ENCODE measurements around the gene SHC3. TPM values are rescaled to one million over a fixed set of nuclear protein-coding genes. Genes with fewer than 3 reads are reported as not detected.

SHC3 gene
- total RNA-seq, 4 donors from 2014 or later, result 1.1 to 11.4 (median 3.4) TPM

DNA sequence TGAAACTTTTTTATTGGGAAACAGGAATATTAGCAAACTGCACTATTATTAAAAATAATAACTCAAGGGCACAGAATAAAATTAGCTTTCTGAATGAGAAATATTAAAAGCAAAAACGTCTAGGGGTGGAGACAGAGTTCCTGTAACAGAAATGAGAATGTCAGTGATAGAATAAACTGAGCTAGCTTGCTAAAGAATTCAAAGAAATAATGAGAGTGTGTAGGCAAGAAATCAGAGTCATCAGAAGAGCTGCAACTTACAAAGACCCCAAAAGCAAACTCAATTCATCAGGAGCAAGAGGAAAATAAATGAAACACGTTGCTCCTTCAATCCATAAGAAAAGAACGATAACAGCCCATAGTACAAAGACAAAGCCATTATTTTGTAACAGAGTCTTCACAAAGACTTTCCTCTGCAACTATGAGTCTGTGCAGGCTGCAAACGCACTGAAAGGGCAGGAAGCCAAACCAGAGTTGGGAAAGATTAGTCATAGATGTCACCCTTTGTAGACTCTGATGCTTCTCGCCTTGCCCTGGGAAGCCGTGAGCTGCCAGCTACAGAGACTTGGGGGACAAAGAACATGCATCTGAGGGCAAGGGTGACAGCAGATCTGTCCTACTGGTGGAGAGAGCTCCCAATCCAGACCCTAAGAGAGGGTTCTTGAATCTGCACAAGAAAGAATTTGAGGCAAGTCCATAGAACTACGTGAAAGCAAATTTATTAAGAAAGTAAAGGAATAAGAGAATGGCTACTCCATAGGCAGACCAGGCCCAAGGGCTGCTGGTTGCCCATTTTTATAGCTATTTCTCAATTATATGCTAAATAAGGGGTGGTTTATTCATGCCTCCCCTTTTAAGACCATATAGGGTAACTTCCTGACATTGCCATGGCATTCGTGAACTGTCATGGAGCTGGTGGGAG is 40.8 kb downstream of the SHC3 start:
- no peak overlapping the region for H3K4me3 ChIP-seq
- peaks cover 0 to 6% (median 0%) of the 10 kb centered on the region in 4 donors for H3K9me3 ChIP-seq
- no peaks in the 10 kb centered on the region for H3K36me3 ChIP-seq
- TF ChIP-seq EP300 (IDR thresholded peaks at IDR 0.05) (peak in 1 of 2 donors; percentile 71), POLR2A (IDR thresholded peaks at IDR 0.05) (no peak)
- TF ChIP-seq, protein P1, sequence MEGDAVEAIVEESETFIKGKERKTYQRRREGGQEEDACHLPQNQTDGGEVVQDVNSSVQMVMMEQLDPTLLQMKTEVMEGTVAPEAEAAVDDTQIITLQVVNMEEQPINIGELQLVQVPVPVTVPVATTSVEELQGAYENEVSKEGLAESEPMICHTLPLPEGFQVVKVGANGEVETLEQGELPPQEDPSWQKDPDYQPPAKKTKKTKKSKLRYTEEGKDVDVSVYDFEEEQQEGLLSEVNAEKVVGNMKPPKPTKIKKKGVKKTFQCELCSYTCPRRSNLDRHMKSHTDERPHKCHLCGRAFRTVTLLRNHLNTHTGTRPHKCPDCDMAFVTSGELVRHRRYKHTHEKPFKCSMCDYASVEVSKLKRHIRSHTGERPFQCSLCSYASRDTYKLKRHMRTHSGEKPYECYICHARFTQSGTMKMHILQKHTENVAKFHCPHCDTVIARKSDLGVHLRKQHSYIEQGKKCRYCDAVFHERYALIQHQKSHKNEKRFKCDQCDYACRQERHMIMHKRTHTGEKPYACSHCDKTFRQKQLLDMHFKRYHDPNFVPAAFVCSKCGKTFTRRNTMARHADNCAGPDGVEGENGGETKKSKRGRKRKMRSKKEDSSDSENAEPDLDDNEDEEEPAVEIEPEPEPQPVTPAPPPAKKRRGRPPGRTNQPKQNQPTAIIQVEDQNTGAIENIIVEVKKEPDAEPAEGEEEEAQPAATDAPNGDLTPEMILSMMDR (IDR thresholded peaks at IDR 0.05), result no peak
- no peaks in the 10 kb centered on the region for H3K27me3 ChIP-seq
- 29 to 31% methylated on average over 8 of the region's 8 CpGs for WGBS, 2 donors
- peak; percentile 37 to 83 for DNase-seq (ENCODE audit: low spot score in 2 of 2)
- H3K27ac ChIP-seq, result peak overlapping the region in 2 of 4 donors; percentile 32 to 51
- peaks cover 0 to 16% (median 2%) of the 10 kb centered on the region in 4 donors for H3K4me1 ChIP-seq

DNA sequence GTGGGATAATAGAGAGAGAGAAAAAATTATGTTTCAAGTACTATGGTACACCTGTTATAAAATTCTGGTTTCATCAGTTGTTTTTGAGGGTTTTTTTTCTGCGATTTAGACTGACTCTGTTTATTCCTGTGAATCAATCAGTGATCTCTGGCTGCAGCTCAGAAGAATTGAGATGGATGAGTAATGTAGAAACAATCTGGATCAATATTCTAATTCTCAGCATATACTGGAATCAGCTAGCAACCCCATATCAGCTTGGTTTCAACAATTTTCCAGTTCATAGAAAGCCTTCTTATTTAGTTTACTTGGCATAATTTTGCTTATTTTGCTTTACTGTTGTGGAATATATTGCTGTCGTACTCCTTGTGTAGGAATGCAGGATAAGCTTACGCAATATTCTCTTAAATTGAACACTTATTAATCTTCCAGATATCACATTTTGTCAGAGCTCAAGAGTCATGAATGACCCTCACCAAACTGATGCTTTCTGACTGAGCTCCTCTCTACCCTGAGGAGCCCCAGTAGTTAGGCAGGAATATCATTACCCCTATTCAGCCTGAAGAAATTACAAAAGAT is 42.9 kb downstream of the SHC3 start:
- WGBS, 2 donors, result 96% methylated on average over 3 of the region's 3 CpGs
- H3K27me3 ChIP-seq, result no peaks in the 10 kb centered on the region

DNA sequence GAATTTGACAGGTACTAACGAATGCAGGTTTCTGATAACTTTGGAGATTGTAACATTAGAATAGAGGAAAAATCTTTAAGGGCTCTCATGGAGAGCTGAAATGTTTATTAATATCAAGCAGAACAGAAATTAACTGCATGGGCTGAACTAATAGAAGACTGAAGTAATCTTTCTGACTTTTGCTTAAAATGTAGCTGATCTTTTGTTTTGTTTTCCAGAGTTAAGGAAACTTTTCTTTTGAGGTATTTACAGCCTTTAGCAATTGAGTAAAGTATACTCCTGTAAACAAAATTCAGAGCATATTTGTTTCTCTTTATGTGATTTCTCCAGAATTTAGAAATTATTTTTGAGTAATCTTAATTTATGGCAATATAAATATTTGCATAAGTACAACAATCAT is 43.9 kb downstream of the SHC3 start:
- 94 to 96% methylated on average over 1 of the region's 1 CpG for WGBS, 2 donors
- no peaks in the 10 kb centered on the region for H3K36me3 ChIP-seq
- H3K4me1 ChIP-seq, result peaks cover 0 to 16% (median 2%) of the 10 kb centered on the region in 4 donors
- H3K27me3 ChIP-seq, result no peaks in the 10 kb centered on the region
- TF ChIP-seq, protein P1 (IDR thresholded peaks at IDR 0.05), result no peak
- TF ChIP-seq EP300 (IDR thresholded peaks at IDR 0.05) (no peak), POLR2A (IDR thresholded peaks at IDR 0.05) (no peak)
- H3K9me3 ChIP-seq, result peaks cover 0 to 12% (median 0%) of the 10 kb centered on the region in 4 donors
- H3K4me3 ChIP-seq, result no peak overlapping the region
- no peak for DNase-seq (ENCODE audit: low spot score in 2 of 2)
- no peak overlapping the region for H3K27ac ChIP-seq

More for the DNA sequence above, 42.9 kb downstream of the SHC3 start:
- TF ChIP-seq POLR2A (IDR thresholded peaks at IDR 0.05), result no peak
- no peak for TF ChIP-seq EP300 (IDR thresholded peaks at IDR 0.05)
- TF ChIP-seq, protein P1 (IDR thresholded peaks at IDR 0.05), result no peak
- DNase-seq (ENCODE audit: low spot score in 2 of 2), result no peak
- Histone ChIP-seq H3K27ac (no peak overlapping the region), H3K4me1 (peaks cover 0 to 16% (median 2%) of the 10 kb centered on the region in 4 donors), H3K4me3 (no peak overlapping the region), H3K9me3 (peaks cover 0 to 6% (median 0%) of the 10 kb centered on the region in 4 donors), H3K36me3 (no peaks in the 10 kb centered on the region)

DNA sequence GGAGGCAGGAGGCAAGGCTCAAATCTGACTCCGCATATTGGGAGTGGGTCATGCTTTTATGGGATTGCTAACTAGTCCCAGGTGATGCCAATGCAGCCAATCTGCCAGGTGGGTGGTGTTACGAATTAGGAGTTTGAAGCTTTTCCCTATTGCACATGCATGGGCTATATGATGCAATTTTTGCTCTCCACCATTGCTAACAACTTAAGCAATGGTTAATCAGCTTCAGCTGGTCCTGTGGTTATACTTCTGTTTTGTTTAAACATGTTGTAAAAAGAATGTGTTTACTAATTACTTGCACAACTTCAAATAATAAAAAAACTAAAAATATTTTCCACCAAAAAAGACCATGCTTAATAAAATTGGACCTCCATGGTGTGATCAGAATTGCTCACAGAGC is 55.7 kb downstream of the SHC3 start:
- 73 to 87% methylated on average over 2 of the region's 2 CpGs for WGBS, 2 donors
- no peak overlapping the region for H3K4me3 ChIP-seq
- H3K27ac ChIP-seq, result no peak overlapping the region
- no peak for TF ChIP-seq POLR2A (IDR thresholded peaks at IDR 0.05)
- TF ChIP-seq EP300 (IDR thresholded peaks at IDR 0.05), result no peak
- TF ChIP-seq, protein P1 (IDR thresholded peaks at IDR 0.05), result no peak
- H3K36me3 ChIP-seq, result no peaks in the 10 kb centered on the region
- DNase-seq (ENCODE audit: low spot score in 2 of 2), result no peak
- H3K4me1 ChIP-seq, result no peaks in the 10 kb centered on the region
- H3K27me3 ChIP-seq, result no peaks in the 10 kb centered on the region
- no peaks in the 10 kb centered on the region for H3K9me3 ChIP-seq

DNA sequence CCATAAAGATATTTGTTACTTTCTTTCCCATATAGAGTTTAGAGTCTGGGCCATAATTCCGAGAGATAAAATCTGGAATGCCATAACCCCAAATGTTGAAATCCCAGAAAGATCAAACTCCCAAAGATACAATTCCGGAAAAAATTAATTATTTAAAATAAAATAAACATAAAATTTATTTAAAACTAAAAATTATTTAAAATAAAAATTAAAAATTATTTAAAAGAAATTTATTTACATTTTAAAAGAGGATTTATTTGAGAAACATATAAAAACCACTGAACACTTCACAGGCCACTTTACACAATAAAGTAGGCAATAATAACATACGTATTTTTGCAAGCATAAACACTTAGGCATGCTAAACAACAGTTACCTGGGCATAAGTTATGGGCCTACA is 57.9 kb downstream of the SHC3 start:
- H3K4me1 ChIP-seq, result no peaks in the 10 kb centered on the region
- TF ChIP-seq POLR2A (IDR thresholded peaks at IDR 0.05) (no peak), EP300 (IDR thresholded peaks at IDR 0.05) (no peak)
- TF ChIP-seq, protein P1 (IDR thresholded peaks at IDR 0.05), result no peak
- no peaks in the 10 kb centered on the region for H3K36me3 ChIP-seq
- H3K27ac ChIP-seq, result no peak overlapping the region
- H3K9me3 ChIP-seq, result no peaks in the 10 kb centered on the region
- H3K4me3 ChIP-seq, result no peak overlapping the region
- WGBS, 2 donors, result 95% methylated on average over 3 of the region's 3 CpGs
- H3K27me3 ChIP-seq, result no peaks in the 10 kb centered on the region
- DNase-seq (ENCODE audit: low spot score in 2 of 2), result no peak
